Measurements from ENCODE around the gene LRRC34.

Gene LRRC34

DNA sequence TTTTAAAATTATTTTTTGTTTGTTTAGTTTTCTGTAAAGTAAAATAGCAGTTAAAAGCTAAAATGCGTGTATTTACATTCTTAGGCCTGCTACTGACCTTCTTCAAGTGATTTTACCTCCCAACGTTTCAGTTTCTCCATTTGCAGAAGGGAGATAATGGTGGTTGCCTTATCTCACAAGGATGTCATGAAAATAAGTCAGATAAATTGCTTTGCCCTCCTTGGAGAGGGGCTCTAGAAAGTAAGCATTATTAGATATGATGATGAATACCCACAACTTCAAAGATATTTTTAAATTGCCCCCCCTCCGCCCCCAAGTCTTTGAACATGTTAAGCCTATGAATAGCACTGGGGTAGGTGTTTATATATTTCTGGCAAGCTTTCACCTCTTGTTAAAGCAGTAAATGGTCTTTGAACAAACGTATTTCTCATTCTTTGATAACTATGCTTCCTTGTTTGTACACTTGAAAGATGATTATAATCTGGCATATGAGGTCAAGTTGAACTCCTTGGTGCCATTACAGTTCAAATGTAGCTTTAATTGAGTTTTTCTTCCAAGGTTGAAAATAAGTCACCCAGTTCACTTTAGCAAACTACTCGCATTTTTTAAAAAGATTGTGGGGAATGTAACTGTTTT is 54.2 kb downstream of the LRRC34 start:
- DNase-seq (ENCODE audit: low read depth), result no peak
- TF ChIP-seq, protein P1, sequence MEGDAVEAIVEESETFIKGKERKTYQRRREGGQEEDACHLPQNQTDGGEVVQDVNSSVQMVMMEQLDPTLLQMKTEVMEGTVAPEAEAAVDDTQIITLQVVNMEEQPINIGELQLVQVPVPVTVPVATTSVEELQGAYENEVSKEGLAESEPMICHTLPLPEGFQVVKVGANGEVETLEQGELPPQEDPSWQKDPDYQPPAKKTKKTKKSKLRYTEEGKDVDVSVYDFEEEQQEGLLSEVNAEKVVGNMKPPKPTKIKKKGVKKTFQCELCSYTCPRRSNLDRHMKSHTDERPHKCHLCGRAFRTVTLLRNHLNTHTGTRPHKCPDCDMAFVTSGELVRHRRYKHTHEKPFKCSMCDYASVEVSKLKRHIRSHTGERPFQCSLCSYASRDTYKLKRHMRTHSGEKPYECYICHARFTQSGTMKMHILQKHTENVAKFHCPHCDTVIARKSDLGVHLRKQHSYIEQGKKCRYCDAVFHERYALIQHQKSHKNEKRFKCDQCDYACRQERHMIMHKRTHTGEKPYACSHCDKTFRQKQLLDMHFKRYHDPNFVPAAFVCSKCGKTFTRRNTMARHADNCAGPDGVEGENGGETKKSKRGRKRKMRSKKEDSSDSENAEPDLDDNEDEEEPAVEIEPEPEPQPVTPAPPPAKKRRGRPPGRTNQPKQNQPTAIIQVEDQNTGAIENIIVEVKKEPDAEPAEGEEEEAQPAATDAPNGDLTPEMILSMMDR (IDR thresholded peaks at IDR 0.05; ENCODE audit: control insufficient read depth, extremely low read depth, insufficient read depth), result no peak
- H3K4me3 ChIP-seq (ENCODE audit: low read depth, low read length), result no peak overlapping the region

DNA sequence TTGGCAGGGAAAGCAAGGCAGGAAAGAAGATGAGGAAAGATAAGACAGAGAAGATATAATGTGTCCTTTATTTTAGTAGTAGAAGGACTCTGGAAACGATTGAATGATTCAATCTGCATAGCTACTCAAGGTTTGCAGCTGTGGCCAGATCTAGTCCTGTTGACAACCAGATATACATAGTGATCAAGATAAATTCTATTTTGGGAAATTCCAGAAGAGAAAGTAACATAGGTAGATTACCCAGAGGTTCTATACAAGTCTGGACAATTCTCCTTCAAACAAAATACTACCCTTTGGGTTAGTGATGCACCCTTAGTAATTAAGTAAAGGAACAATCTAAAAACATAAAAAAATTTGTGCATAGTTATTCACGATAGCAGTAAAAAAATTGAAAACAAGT is 57.2 kb downstream of the LRRC34 start:
- no peak overlapping the region for H3K4me3 ChIP-seq (ENCODE audit: low read depth, low read length)
- DNase-seq (ENCODE audit: low read depth), result no peak
- TF ChIP-seq, protein P1 (IDR thresholded peaks at IDR 0.05; ENCODE audit: control insufficient read depth, extremely low read depth, insufficient read depth), result no peak

DNA sequence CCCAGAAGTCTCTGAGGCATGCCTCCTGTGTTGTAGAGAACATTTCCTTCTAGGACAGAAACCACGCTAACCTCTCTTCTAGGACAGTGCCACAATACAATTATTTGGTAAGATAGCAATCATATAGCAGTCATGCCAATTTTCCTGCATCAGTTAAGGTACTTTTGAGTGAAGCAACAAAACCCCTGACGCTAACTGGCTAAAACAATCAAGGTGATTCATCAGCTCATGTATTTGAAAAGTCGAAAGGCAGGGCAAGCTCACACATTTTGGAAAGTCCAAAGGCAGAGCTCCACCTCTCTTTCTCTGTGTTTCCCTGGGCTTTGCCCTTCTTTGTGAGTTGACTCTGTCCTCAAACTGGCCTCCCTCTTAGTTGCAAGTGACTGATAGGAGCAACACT is 58.0 kb downstream of the LRRC34 start:
- TF ChIP-seq, protein P1 (IDR thresholded peaks at IDR 0.05; ENCODE audit: control insufficient read depth, extremely low read depth, insufficient read depth), result no peak
- no peak overlapping the region for H3K4me3 ChIP-seq (ENCODE audit: low read depth, low read length)
- no peak for DNase-seq (ENCODE audit: low read depth)

DNA sequence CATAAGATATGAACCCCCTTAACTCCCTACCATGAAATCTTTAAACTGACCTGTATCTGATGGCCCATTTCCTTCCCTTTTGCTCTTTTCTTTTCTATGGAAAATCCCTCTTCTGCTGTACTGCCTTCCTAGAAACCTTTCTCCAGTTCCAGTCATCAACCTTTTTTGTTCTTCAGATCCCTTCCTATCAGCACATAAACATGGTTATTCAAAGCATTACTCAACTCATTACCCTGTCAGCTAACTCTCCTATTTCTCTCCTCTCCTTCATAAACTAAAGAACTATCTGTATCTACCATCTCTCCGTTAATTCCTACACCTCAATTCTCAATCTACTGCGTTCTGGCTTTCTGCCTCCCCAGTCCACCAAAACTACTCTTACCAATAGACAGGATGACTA is 60.8 kb downstream of the LRRC34 start:
- no peak overlapping the region for H3K4me3 ChIP-seq (ENCODE audit: low read depth, low read length)
- DNase-seq (ENCODE audit: low read depth), result no peak
- TF ChIP-seq, protein P1 (IDR thresholded peaks at IDR 0.05; ENCODE audit: control insufficient read depth, extremely low read depth, insufficient read depth), result no peak

DNA sequence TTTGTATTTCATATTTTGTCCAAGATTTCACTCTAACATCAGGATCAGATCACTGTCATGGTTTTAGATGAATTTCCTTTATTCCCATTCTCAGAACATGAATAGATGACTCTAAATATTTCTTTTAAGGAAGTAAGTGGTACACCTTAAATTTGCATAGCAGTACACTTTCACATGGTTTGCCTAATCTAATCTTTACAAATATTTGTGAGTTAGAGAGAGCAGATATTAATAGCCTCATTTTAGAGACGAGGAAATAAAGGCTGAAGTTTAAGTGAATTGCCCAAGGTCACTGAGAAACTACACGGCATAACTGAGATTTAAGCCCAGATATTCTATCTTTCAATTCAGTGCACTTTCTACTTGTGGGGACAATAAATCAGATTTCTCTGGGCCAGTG is 62.0 kb downstream of the LRRC34 start:
- TF ChIP-seq, protein P1 (IDR thresholded peaks at IDR 0.05; ENCODE audit: control insufficient read depth, extremely low read depth, insufficient read depth), result no peak
- DNase-seq (ENCODE audit: low read depth), result no peak

DNA sequence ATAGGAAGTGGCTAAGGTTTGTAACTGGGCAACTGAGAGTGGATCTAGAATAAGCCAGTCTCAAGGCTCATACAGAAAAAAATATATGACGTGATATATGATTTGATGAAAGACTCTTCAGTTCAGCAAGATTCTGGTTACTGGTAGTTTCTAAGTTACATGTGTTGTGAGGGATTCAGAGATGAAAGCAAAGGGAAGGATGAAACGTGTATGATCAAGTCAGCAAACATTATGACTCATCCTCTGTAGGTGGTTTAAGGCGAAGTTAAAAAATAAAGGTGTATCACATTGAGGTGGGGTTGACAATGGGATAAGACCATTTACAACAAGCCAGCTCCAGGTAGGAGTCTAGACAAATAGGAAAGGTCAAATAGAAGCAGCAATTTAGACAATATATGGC is 64.0 kb downstream of the LRRC34 start:
- TF ChIP-seq, protein P1 (IDR thresholded peaks at IDR 0.05; ENCODE audit: control insufficient read depth, extremely low read depth, insufficient read depth), result no peak
- no peak for DNase-seq (ENCODE audit: low read depth)
- no peak overlapping the region for H3K4me3 ChIP-seq (ENCODE audit: low read depth, low read length)

More for the DNA sequence above, 62.0 kb downstream of the LRRC34 start:
- no peak overlapping the region for H3K4me3 ChIP-seq (ENCODE audit: low read depth, low read length)

DNA sequence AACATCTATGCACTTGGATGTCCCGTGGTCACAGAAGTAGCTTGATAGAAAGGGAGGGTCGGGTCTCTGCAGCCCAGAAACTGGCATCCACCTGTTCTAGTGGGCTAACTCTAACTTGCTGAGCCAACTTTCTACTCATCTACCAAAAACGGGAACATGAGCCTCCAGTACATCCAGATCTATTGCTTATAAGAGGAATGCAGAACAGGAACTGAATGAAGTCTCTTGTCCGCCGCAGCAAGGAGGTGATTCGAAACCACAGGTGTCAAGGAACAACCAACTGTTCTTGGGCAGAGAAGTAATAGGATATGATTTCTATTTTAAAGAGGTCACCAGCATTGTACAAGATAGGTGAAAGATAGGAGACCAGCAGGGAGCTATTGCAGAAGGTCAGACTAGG is 65.8 kb downstream of the LRRC34 start:
- DNase-seq (ENCODE audit: low read depth), result no peak
- TF ChIP-seq, protein P1 (IDR thresholded peaks at IDR 0.05; ENCODE audit: control insufficient read depth, extremely low read depth, insufficient read depth), result no peak
- no peak overlapping the region for H3K4me3 ChIP-seq (ENCODE audit: low read depth, low read length)

Measured in LNCaP clone FGC (cell line).